Measurements from ENCODE around the gene SLC38A9. TPM values are rescaled to one million over a fixed set of nuclear protein-coding genes. Genes with fewer than 3 reads are reported as not detected.

The SLC38A9 gene
- total and polyA plus RNA-seq, 2 of the 8 experiments (the other 6 are each of a cell fraction or from before 2014, with no cell fraction given), result 29.2 to 43.7 TPM

DNA sequence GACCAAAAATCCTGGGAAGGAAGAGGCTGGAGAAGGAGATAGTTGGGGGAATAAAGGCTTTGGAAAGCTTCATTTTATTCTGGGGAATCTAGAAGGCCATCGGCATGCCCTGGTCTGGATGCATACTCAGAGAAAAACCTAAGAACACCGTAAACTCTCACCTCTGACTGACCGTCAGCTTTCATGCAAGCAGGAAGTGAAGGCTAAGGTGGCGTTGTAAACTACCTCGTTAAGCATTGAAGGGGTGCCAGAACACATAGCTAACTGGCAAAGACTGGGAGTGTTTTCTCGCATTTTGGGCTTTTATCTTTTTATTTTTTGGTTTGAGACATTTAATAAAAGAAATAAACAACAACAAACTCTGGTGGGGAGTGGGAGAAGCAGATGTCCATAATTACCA is 2.6 kb upstream of the SLC38A9 start:
- no peak for FAIRE-seq

More for the DNA sequence above, 2.6 kb upstream of the SLC38A9 start:
- Histone ChIP-seq H3K4ac (replicated peaks; ENCODE audit: insufficient read length, low read depth, low read length) (no peak overlapping the region), H3K4me2 (ENCODE audit: insufficient read depth in 1 of 2, low read depth in 2 of 2, low read length in 2 of 2) (no peak overlapping the region), H2BK15ac (ENCODE audit: low read length) (no peak overlapping the region), H3K23me2 (ENCODE audit: low read depth, low read length) (peaks cover 9% of the 10 kb centered on the region; the same call in 1 of the 2 replicates), H4K20me1 (replicated peaks in 1 of 2; ENCODE audit: control insufficient read depth in 1 of 2, insufficient read depth in 2 of 2, low read length in 2 of 2) (no peaks in the 10 kb centered on the region), H2BK120ac (replicated peaks; ENCODE audit: low read depth, low read length) (no peak overlapping the region), H3K36me3 (ENCODE audit: control insufficient read depth in 2 of 4, insufficient read depth in 4 of 4, low read length in 3 of 4) (no peaks in the 10 kb centered on the region), H4K8ac (ENCODE audit: extremely low read depth, insufficient read depth, low read length) (no peak overlapping the region), H3K23ac (ENCODE audit: insufficient read length) (no peak overlapping the region), H3K27ac (ENCODE audit: low read depth, low read length) (no peak overlapping the region), H4K91ac (replicated peaks; ENCODE audit: insufficient read length, low read length) (no peak overlapping the region), H3K9me3 (ENCODE audit: insufficient read depth in 2 of 2, low read depth in 1 of 2, low read length in 1 of 2) (0 out of 4 replicates have a peak, but pooled peaks cover 0 to 6% of the 10 kb centered on the region in 2 experiments), H4K5ac (ENCODE audit: insufficient read length, low read depth, low read length) (no peak overlapping the region), H3K79me2 (ENCODE audit: control insufficient read depth in 1 of 2, insufficient read depth in 2 of 2, low read length in 2 of 2) (peaks cover 0 to 6% of the 10 kb centered on the region in 2 experiments; a peak in 3 of 4 replicates), H3K56ac (replicated peaks; ENCODE audit: insufficient read length, low read depth, low read length) (no peak overlapping the region), H3K9ac (replicated peaks in 1 of 4; ENCODE audit: extremely low read depth in 1 of 4, low read depth in 3 of 4, low read length in 3 of 4) (no peak overlapping the region), H3K18ac (ENCODE audit: extremely low read depth, low read length) (no peak overlapping the region), H2BK12ac (ENCODE audit: low read depth, low read length) (peak overlapping the region; percentile 33; the same call in 1 of the 2 replicates), H2AFZ (ENCODE audit: low read length) (no peak overlapping the region), H2AK5ac (ENCODE audit: low read depth, low read length) (no peak overlapping the region), H2BK5ac (ENCODE audit: low read depth, low read length) (no peak overlapping the region), H3K4me1 (replicated peaks in 1 of 4; ENCODE audit: control insufficient read depth in 3 of 4, insufficient read depth in 4 of 4, low read length in 3 of 4) (peaks cover 0 to 3% (median 0%) of the 10 kb centered on the region in 4 experiments; a peak in 2 of 7 replicates), H3K14ac (ENCODE audit: insufficient read length) (no peak overlapping the region), H3K4me3 (ENCODE audit: extremely low read depth in 1 of 4, insufficient read depth in 2 of 4, low read depth in 3 of 4, low read length in 4 of 4) (no peak overlapping the region), H2BK20ac (ENCODE audit: low read length) (no peak overlapping the region), H3K27me3 (replicated peaks in 1 of 4; ENCODE audit: control insufficient read depth in 3 of 4, extremely low read depth in 1 of 4, insufficient read depth in 3 of 4, low read length in 3 of 4) (no peaks in the 10 kb centered on the region), H3K79me1 (ENCODE audit: low read depth, low read length) (0 out of 2 replicates have a peak, but pooled peaks cover 4% of the 10 kb centered on the region)
- ChIA-PET POLR2A (ENCODE audit: partially characterized antibody) (interaction anchor here (0.7 to 1.5 kb wide), 2 partner anchors 79 to 407 kb away, joined by 3 to 4 read pairs; partner anchors contain the start of gene MTREX), CTCF (ENCODE audit: partially characterized antibody) (interaction anchor here (1.8 kb wide), 1 partner anchor 486 kb away, joined by 4 read pairs; no protein-coding TSS in a partner anchor)
- TF ChIP-seq SIN3A (conservative IDR thresholded peaks at IDR 0.05 in 1 of 2, IDR thresholded peaks at IDR 0.05 in 1 of 2; ENCODE audit: low read depth in 1 of 2, low read length in 2 of 2) (no peak), BACH1 (IDR thresholded peaks at IDR 0.05; ENCODE audit: low read length) (no peak), YY1 (IDR thresholded peaks at IDR 0.05; ENCODE audit: low read depth, low read length) (no peak), RFX5 (IDR thresholded peaks at IDR 0.05; ENCODE audit: borderline replicate concordance, low read depth, low read length) (no peak), TCF12 (IDR thresholded peaks at IDR 0.05; ENCODE audit: low read depth, low read length) (no peak), NRF1 (IDR thresholded peaks at IDR 0.05; ENCODE audit: low read depth, low read length) (no peak), SP2 (IDR thresholded peaks at IDR 0.05; ENCODE audit: low read length) (no peak)
- TF ChIP-seq, protein P1, sequence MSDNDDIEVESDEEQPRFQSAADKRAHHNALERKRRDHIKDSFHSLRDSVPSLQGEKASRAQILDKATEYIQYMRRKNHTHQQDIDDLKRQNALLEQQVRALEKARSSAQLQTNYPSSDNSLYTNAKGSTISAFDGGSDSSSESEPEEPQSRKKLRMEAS (IDR thresholded peaks at IDR 0.05), result no peak
- DNase-seq (ENCODE audit: low read depth in 1 of 2, low spot score in 2 of 2), result no peak
- 94% methylated on average over 6 of the region's 6 CpGs; no CpG with 5 or more reads in 1 of the 2 experiments for WGBS, 2 experiments (ENCODE audit: extremely low coverage in 1 of 2, insufficient coverage in 1 of 2, insufficient read length in 1 of 2, insufficient replicate concordance in 2 of 2, low coverage in 1 of 2, low lambda C conversion rate in 2 of 2, missing lambda C conversion rate in 1 of 2)

All from H1 (cell line).